Kidney (tissue), 14 donors: ENCODE measurements around the gene RAB29. TPM values are rescaled to one million over a fixed set of nuclear protein-coding genes. Genes with fewer than 3 reads are reported as not detected.

ENCODE experiments used
- DNase-seq, 5 donors: peaks; one replicate each; pipeline ENCODE4 v3.0.0-alpha.2; 2013 to 2020
- FAIRE-seq: peaks from 2 replicates; lab custom pipeline; 2012; peaks lifted over from hg19 to GRCh38; lab: Jason Lieb, UNC
- H3K27ac ChIP-seq, 2 donors: one replicate each; pipeline ENCODE4 v1.7.0; 2013; ENCODE audit warnings: low read depth in 2 of 2, low read length in 2 of 2, inconsistent platforms in 1 of 2
- H3K27me3 ChIP-seq: one replicate; pipeline ENCODE4 v1.7.1; 2013; ENCODE audit warnings: low read length, inconsistent platforms; ENCODE audit not compliant: control insufficient read depth, insufficient read depth
- H3K36me3 ChIP-seq, 3 donors: one replicate each; pipeline versions ENCODE4 v1.7.0 to v1.7.1; 2013; ENCODE audit warnings: low read length in 3 of 3, control low read depth in 1 of 3, inconsistent platforms in 1 of 3; ENCODE audit not compliant: insufficient read depth in 3 of 3, control insufficient read depth in 2 of 3
- H3K4me1 ChIP-seq, 3 donors: one replicate each; pipeline versions ENCODE4 v1.7.0 to v1.7.1; 2013; ENCODE audit warnings: low read length in 3 of 3, inconsistent platforms in 1 of 3, low read depth in 1 of 3; ENCODE audit not compliant: control insufficient read depth in 2 of 3, insufficient read depth in 2 of 3
- H3K4me3 ChIP-seq, 3 donors: one replicate each; pipeline versions ENCODE4 v1.7.0 to v1.8.1; 2013; ENCODE audit warnings: low read length in 3 of 3, control low read depth in 1 of 3, inconsistent platforms in 1 of 3
- H3K9ac ChIP-seq, 3 donors: one replicate each; pipeline versions ENCODE4 v1.7.0 to v1.7.1; 2013; ENCODE audit warnings: low read length in 3 of 3, control low read depth in 1 of 3, inconsistent platforms in 1 of 3
- H3K9me3 ChIP-seq, 3 donors: one replicate each; pipeline versions ENCODE4 v1.7.0 to v1.7.1; 2013; ENCODE audit warnings: low read length in 3 of 3, control low read depth in 1 of 3, inconsistent platforms in 1 of 3; ENCODE audit not compliant: control insufficient read depth in 2 of 3, insufficient read depth in 1 of 3
- CTCF ChIP-seq: IDR thresholded peaks from 3 replicates; pipeline ENCODE4 v1.5.1; 2012; ENCODE audit warnings: mild to moderate bottlenecking, moderate library complexity, borderline replicate concordance; ENCODE audit not compliant: insufficient read depth; ENCODE audit errors: extremely low read depth
- intact Hi-C: fragments of 100-400 bp; cut with DNase I; formaldehyde crosslinking; loops from one replicate; pipeline ENCODE4 v1.11.1; 2022
- polyA plus RNA-seq: library from polyadenylated mRNA; stranded (reverse); fragments of 350-450 nt; fragmentation: Illumina TruSeq; extraction: RNeasy Lipid Tissue Mini Kit (QIAGEN cat#74804); gene quantifications from one replicate; pipeline ENCODE4 v1.2.3, GENCODE V29; 2014; ENCODE audit warnings: low read depth, low replicate concordance; ENCODE audit not compliant: insufficient read depth
- total RNA-seq: library from RNA; stranded (reverse); fragmentation: NEBNext Ultra II Directional; extraction: Animal tissue kit (Norgen Biotek cat#: 25700); gene quantifications from one replicate; pipeline ENCODE4 v1.2.1, GENCODE V29; 2021
- donor health status: control.
- donor health status: control.
- donor health status: control.
- donor health status: control.
- donor health status: control.
- donor health status: DM: yes; HTN: yes; CAD: no.
- donor health status: Normal renal cell carcinoma (clear cell type).

Gene RAB29
- total and polyA plus RNA-seq, 2 donors from 2014 or later = 25.9 to 52.4 TPM

DNA sequence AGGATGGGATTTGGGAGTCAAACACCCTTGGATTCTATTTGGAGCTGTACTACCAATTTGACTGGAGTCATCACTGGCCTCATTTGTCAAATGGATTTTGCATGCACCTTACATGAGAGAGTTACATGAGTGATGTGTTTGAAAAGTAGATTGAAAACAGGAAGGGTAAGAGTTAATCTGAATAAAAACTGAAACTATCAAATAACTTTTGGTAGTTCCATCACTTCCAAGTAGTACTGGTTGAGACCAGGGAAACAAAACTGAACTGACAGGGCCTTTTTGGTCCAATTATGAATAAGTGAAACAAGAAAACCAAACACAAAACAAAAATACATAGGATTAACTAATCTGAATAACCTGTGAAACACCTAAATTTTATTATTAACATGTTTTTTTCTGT is 55.5 kb downstream of the RAB29 start:
- intact Hi-C loops = loop anchor here (10.0 kb wide), 1 partner anchor 55 kb away; no protein-coding TSS in a partner anchor
- no peak for DNase-seq
- TF ChIP-seq CTCF = no peak

GRCh38 chr1:205719015-205719414 is 56.3 kb downstream of the RAB29 start:
- H3K36me3 ChIP-seq = peaks cover 16 to 42% (median 26%) of the 10 kb centered on the region in 3 donors
- peaks cover 0 to 4% (median 0%) of the 10 kb centered on the region in 3 donors for H3K4me1 ChIP-seq
- no peaks in the 10 kb centered on the region for H3K27me3 ChIP-seq
- no peak overlapping the region for H3K9ac ChIP-seq
- intact Hi-C loops = loop anchor here (10.0 kb wide), 1 partner anchor 54 kb away; no protein-coding TSS in a partner anchor
- no peaks in the 10 kb centered on the region for H3K9me3 ChIP-seq
- no peak for FAIRE-seq
- no peak overlapping the region for H3K4me3 ChIP-seq
- no peak for TF ChIP-seq CTCF
- H3K27ac ChIP-seq = no peak overlapping the region
- DNase-seq = no peak

More for the DNA sequence above, 55.5 kb downstream of the RAB29 start:
- no peaks in the 10 kb centered on the region for H3K9me3 ChIP-seq
- peaks cover 16 to 42% (median 26%) of the 10 kb centered on the region in 3 donors for H3K36me3 ChIP-seq
- no peak overlapping the region for H3K27ac ChIP-seq
- H3K4me3 ChIP-seq = no peak overlapping the region
- no peak for FAIRE-seq
- H3K9ac ChIP-seq = no peak overlapping the region
- H3K4me1 ChIP-seq = peaks cover 0 to 4% (median 0%) of the 10 kb centered on the region in 3 donors
- H3K27me3 ChIP-seq = no peaks in the 10 kb centered on the region

Other genes with a start within 250 kb of the RAB29 start
- 87.3 TPM for gene ELK4, start 143.5 kb downstream of the RAB29 start, total RNA-seq
- 4.2 TPM for gene ELK4, start 143.5 kb downstream of the RAB29 start, polyA plus RNA-seq
- gene SLC45A3, start 95.0 kb downstream of the RAB29 start, total RNA-seq = 7.2 TPM
- 6.8 TPM for gene SLC45A3, start 95.0 kb downstream of the RAB29 start, polyA plus RNA-seq
- 182 TPM for gene NUCKS1, start 25.3 kb downstream of the RAB29 start, total RNA-seq
- 101 TPM for gene NUCKS1, start 25.3 kb downstream of the RAB29 start, polyA plus RNA-seq
- 19.1 TPM for gene SLC41A1, start 37.7 kb upstream of the RAB29 start, total RNA-seq
- 20.9 TPM for gene SLC41A1, start 37.7 kb upstream of the RAB29 start, polyA plus RNA-seq
- gene PM20D1, start 74.7 kb upstream of the RAB29 start, total RNA-seq = 0.69 TPM
- gene PM20D1, start 74.7 kb upstream of the RAB29 start, polyA plus RNA-seq = 1.6 TPM
- gene SLC26A9, start 168.0 kb upstream of the RAB29 start, total RNA-seq = 0.69 TPM
- 5.9 TPM for gene SLC26A9, start 168.0 kb upstream of the RAB29 start, polyA plus RNA-seq
- 2.0 TPM for gene RAB7B, start 227.9 kb upstream of the RAB29 start, total RNA-seq
- 0.73 TPM for gene RAB7B, start 227.9 kb upstream of the RAB29 start, polyA plus RNA-seq
- 1.6 TPM for gene CTSE, start 248.4 kb upstream of the RAB29 start, total RNA-seq
- not detected for gene CTSE, start 248.4 kb upstream of the RAB29 start, polyA plus RNA-seq